Measurements from ENCODE around the gene PDGFA.

- no peak for TF ChIP-seq CTCF (IDR thresholded peaks at IDR 0.05)
- TF ChIP-seq POLR2A (IDR thresholded peaks at IDR 0.05), result no peak
Measured at GRCh38 chr7:517774-518629, 1.6 kb downstream of the PDGFA start.
